A673 (cell line): ENCODE data around the gene ZNF549. TPM values are rescaled to one million over a fixed set of nuclear protein-coding genes. Genes with fewer than 3 reads are reported as not detected.

Source experiments
- BruUV-seq: library from RNA; stranded (reverse); fragments of 400-500 nt; replicated peaks from 2 replicates; lab custom pipeline; 2021; lab: Mats Ljungman, UMichigan
- CTCF ChIA-PET: fragments of 300-600 bp; sonication (Branson Sonifier 250); formaldehyde crosslinking; loops from one replicate; lab custom pipeline; 2022; ENCODE audit warnings: antibody characterized with exemption; lab: Charles Lee
- POLR2A ChIA-PET: fragments of 300-600 bp; sonication (Branson Sonifier 250); formaldehyde crosslinking; loops from one replicate; lab custom pipeline; 2022; ENCODE audit warnings: antibody characterized with exemption; ENCODE audit not compliant: low non-redundant PET; lab: Charles Lee
- DNase-seq: peaks from one replicate; pipeline ENCODE4 v3.0.0-alpha.2; 2015; ENCODE audit warnings: low spot score
- H3K27ac ChIP-seq: fragments of 200-600 bp; sonication (generic); 2 replicates; pipeline ENCODE4 v1.5.1; 2016; ENCODE audit warnings: mixed run types, low read depth, mild to moderate bottlenecking, mixed read lengths, antibody characterized with exemption, low read length; ENCODE audit not compliant: poor library complexity, severe bottlenecking
- H3K27me3 ChIP-seq: fragments of 200-600 bp; sonication (generic); replicated peaks from 2 replicates; pipeline ENCODE4 v1.6.1; 2017; ENCODE audit warnings: mixed run types, low read depth, mild to moderate bottlenecking, mixed read lengths, antibody characterized with exemption, low read length; ENCODE audit not compliant: insufficient read depth, poor library complexity
- H3K36me3 ChIP-seq: fragments of 200-600 bp; sonication (generic); 2 replicates; pipeline ENCODE4 v1.6.1; 2016; ENCODE audit warnings: mixed run types, mild to moderate bottlenecking, mixed read lengths, antibody characterized with exemption, low read length; ENCODE audit not compliant: insufficient read depth, poor library complexity, severe bottlenecking
- H3K4me1 ChIP-seq: fragments of 200-600 bp; sonication (generic); 2 replicates; pipeline ENCODE4 v1.6.1; 2017; ENCODE audit warnings: mixed run types, mild to moderate bottlenecking, mixed read lengths, antibody characterized with exemption, low read length; ENCODE audit not compliant: insufficient read depth, poor library complexity, severe bottlenecking
- H3K4me3 ChIP-seq: fragments of 200-600 bp; sonication (generic); 2 replicates; pipeline ENCODE4 v1.5.1; 2016; ENCODE audit warnings: low read depth, mixed run types, mild to moderate bottlenecking, mixed read lengths, low read length; ENCODE audit not compliant: poor library complexity, severe bottlenecking
- H3K9me3 ChIP-seq: fragments of 200-600 bp; sonication (generic); 2 replicates; pipeline ENCODE4 v1.6.1; 2016; ENCODE audit warnings: mixed run types, low read depth, mild to moderate bottlenecking, mixed read lengths, antibody characterized with exemption, low read length; ENCODE audit not compliant: poor library complexity, severe bottlenecking
- CTCF ChIP-seq: fragments of 300-800, 200-600 bp; sonication (generic); conservative IDR thresholded peaks from 2 replicates; pipeline ENCODE4 v1.5.1; 2017; ENCODE audit warnings: low read depth, mild to moderate bottlenecking, antibody characterized with exemption, low read length, moderate library complexity, mixed read lengths
- EZH2 ChIP-seq: fragments of 200-600 bp; sonication (generic); IDR thresholded peaks from 2 replicates; pipeline ENCODE4 v1.6.1; 2017; ENCODE audit warnings: borderline replicate concordance, low read depth, mild to moderate bottlenecking, mixed read lengths, antibody characterized with exemption, low read length; ENCODE audit not compliant: poor library complexity, severe bottlenecking
- intact Hi-C: fragments of 100-400 bp; cut with micrococcal nuclease; formaldehyde crosslinking; loops from one replicate; pipeline ENCODE4 v1.10.0; 2022; ENCODE audit not compliant: unreplicated experiment
- total RNA-seq: library from RNA; stranded (reverse); gene quantifications from 2 replicates; pipeline ENCODE4 v1.2.3, GENCODE V29; 2021

The ZNF549 gene
- total RNA-seq, 1 experiment from 2014 or later: 10.1 TPM

- H3K9me3 ChIP-seq: peaks cover 43% of the 10 kb centered on the region
- no peaks in the 10 kb centered on the region for H3K4me1 ChIP-seq
- H3K27ac ChIP-seq: no peak overlapping the region
- intact Hi-C loops: no loop called here
- TF ChIP-seq EZH2 (no peak), CTCF (no peak)
- H3K36me3 ChIP-seq: peaks cover 8% of the 10 kb centered on the region
- H3K4me3 ChIP-seq: peak overlapping the region; percentile 62
- H3K27me3 ChIP-seq: no peaks in the 10 kb centered on the region
- POLR2A ChIA-PET: no interaction called here
- CTCF ChIA-PET: no interaction called here
- no peak for DNase-seq
- no TSS peak for BruUV-seq
These were observed 56.0 kb downstream of the ZNF549 start for GRCh38 chr19:57583104-57583520.

GRCh38 chr19:57583521-57584416 lies 56.6 kb downstream of the ZNF549 start, which contains the start of gene ZIK1:
TSS of gene ZIK1 (plus strand) at chr19:57584145. CDS start at chr19:57584357, 212 bp downstream.
- ChIA-PET POLR2A (no interaction called here), CTCF (no interaction called here)
- Histone ChIP-seq H3K36me3 (peaks cover 11% of the 10 kb centered on the region), H3K27me3 (no peaks in the 10 kb centered on the region), H3K27ac (no peak within 1 kb of the TSS), H3K4me3 (peak within 1 kb of the TSS; percentile 62), H3K4me1 (no peaks in the 10 kb centered on the region), H3K9me3 (peaks cover 49% of the 10 kb centered on the region)
- TF ChIP-seq CTCF (peak; percentile 33), EZH2 (no peak)
- DNase-seq: peak; percentile 98
- BruUV-seq: no TSS peak
- intact Hi-C loops: no loop called here

- POLR2A ChIA-PET: no interaction called here
- peaks cover 45% of the 10 kb centered on the region for H3K36me3 ChIP-seq
- no peak for DNase-seq
- no peaks in the 10 kb centered on the region for H3K27me3 ChIP-seq
- H3K4me1 ChIP-seq: no peaks in the 10 kb centered on the region
- no peak for TF ChIP-seq CTCF
- TF ChIP-seq EZH2: no peak
- CTCF ChIA-PET: no interaction called here
- H3K9me3 ChIP-seq: peaks cover 76% of the 10 kb centered on the region
- no TSS peak for BruUV-seq
- H3K27ac ChIP-seq: no peak overlapping the region
- no peak overlapping the region for H3K4me3 ChIP-seq
- intact Hi-C loops: no loop called here
These were observed 60.4 kb downstream of the ZNF549 start for GRCh38 chr19:57587529-57587928.
